ENCODE data around the gene FPGS. TPM values are rescaled to one million over a fixed set of nuclear protein-coding genes. Genes with fewer than 3 reads are reported as not detected.

Gene FPGS
- total RNA-seq, 2 experiments from 2014 or later: 132 to 147 TPM

DNA sequence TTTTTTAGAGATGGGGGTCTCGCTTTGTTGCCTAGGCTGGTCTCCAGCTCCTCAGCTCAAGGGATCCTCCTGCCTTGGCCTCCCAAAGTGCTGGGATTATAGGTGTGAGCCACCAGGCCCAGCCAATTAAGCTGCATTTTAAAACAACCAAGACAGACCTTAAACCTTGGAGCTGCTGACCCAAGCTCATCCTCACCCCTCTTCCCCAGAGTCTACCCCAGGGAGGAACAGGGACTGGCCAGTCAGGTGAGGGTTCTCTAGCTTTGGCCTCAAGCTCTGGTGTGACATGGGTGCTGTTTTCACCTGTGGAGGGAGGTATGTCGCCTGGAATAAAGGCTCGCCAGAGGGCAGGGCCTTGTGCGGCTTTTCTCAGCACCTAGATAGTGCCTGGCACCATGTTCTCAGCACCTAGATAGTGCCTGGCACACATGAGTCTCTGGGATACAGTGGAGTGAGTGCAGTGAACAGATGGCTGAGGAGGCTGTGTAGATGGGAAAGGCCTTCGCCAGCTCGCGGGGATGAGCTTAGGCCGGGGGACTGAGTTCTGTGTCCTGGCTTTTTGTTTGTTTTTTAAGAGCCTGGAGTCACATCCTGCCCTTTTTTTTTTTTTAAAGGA lies 9.5 kb upstream of the FPGS start:
- Histone ChIP-seq H2AFZ (ENCODE audit: low read length) (no peak overlapping the region), H4K20me1 (ENCODE audit: insufficient read depth, low read length) (peaks cover 20% of the 10 kb centered on the region; the same call in 1 of the 2 replicates), H3K27ac (ENCODE audit: low read depth, low read length, poor library complexity, severe bottlenecking) (peak overlapping the region; percentile 90), H3K9me2 (ENCODE audit: insufficient read depth, low read length) (no peaks in the 10 kb centered on the region), H3K4me1 (ENCODE audit: insufficient read depth, low read length, poor library complexity, severe bottlenecking) (peaks cover 40% of the 10 kb centered on the region), H3K36me3 (ENCODE audit: insufficient read depth, low read length) (peaks cover 65% of the 10 kb centered on the region), H3K4me2 (ENCODE audit: low read length) (no peak overlapping the region), H3K79me2 (ENCODE audit: insufficient read depth, low read depth, low read length) (peaks cover 24% of the 10 kb centered on the region; the same call in 1 of the 2 replicates), H3K9me3 (ENCODE audit: low read length) (no peaks in the 10 kb centered on the region), H3K4me3 (ENCODE audit: low read depth, low read length, poor library complexity, severe bottlenecking) (no peak overlapping the region)
- intact Hi-C loops (cut with micrococcal nuclease; ENCODE audit: unreplicated experiment): no loop called here
- ChIA-PET CTCF (ENCODE audit: unreplicated experiment) (interaction anchor here (1.1 kb wide), 1 partner anchor 129 kb away, joined by 4 read pairs; no protein-coding TSS in a partner anchor), POLR2A (interaction anchor here (0.6 to 0.8 kb wide), 2 partner anchors 15 to 107 kb away, joined by 3 to 7 read pairs; partner anchors contain the start of gene SH2D3C)
- BruUV-seq (replicated peaks): no TSS peak
- DNase-seq (ENCODE audit: low spot score): no peak
- TF ChIP-seq EZH2phosphoT487 (IDR thresholded peaks at IDR 0.05; ENCODE audit: borderline replicate concordance, low read depth, low read length): no peak
- TF ChIP-seq, protein P1, sequence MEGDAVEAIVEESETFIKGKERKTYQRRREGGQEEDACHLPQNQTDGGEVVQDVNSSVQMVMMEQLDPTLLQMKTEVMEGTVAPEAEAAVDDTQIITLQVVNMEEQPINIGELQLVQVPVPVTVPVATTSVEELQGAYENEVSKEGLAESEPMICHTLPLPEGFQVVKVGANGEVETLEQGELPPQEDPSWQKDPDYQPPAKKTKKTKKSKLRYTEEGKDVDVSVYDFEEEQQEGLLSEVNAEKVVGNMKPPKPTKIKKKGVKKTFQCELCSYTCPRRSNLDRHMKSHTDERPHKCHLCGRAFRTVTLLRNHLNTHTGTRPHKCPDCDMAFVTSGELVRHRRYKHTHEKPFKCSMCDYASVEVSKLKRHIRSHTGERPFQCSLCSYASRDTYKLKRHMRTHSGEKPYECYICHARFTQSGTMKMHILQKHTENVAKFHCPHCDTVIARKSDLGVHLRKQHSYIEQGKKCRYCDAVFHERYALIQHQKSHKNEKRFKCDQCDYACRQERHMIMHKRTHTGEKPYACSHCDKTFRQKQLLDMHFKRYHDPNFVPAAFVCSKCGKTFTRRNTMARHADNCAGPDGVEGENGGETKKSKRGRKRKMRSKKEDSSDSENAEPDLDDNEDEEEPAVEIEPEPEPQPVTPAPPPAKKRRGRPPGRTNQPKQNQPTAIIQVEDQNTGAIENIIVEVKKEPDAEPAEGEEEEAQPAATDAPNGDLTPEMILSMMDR (conservative IDR thresholded peaks at IDR 0.05; ENCODE audit: low read length): no peak

DNA sequence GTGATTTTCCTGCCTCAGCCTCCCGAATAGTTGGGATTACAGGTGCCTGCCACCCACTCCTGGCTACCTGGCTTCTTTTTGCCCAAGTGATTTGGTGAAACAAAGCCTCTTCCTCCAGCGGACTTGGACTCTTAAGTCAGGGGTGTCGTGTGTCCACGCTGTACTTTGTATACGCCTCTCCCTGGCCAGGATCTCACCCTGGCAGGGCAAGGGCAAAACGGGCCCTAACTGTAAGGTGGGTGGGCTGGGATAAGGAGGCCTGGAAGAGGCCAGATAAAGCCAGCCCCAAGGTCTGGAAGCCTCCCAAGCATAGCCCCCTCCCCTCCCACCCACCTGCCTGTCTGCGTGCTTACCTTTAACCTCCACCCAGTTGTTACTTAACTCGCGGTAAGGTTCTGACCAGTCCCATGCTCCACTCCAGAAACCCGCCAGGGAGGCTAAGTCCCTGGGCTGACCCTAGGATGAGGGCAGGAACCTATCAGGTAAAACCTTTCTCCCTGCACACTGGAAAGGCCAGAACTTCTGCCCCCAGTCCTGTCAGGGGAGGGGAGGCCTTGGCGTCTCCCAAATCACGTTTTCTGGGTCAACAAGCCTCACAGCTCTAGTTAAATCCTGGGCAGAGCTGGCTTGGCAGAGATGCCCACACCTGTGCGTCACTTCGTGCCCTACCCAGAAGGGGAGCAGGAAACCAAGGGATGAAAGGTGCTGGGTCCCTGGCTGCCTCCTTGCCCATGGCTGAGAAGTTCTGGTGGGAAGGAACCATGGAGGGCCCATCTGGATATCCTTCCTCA lies 8.5 kb upstream of the FPGS start:
- no TSS peak for BruUV-seq (replicated peaks)
- Histone ChIP-seq H3K4me3 (ENCODE audit: low read depth, low read length, poor library complexity, severe bottlenecking) (no peak overlapping the region), H3K79me2 (ENCODE audit: insufficient read depth, low read depth, low read length) (peaks cover 14% of the 10 kb centered on the region; the same call in 1 of the 2 replicates), H3K27ac (ENCODE audit: low read depth, low read length, poor library complexity, severe bottlenecking) (peak overlapping the region; percentile 90), H3K36me3 (ENCODE audit: insufficient read depth, low read length) (peaks cover 55% of the 10 kb centered on the region), H3K9me3 (ENCODE audit: low read length) (no peaks in the 10 kb centered on the region), H4K20me1 (ENCODE audit: insufficient read depth, low read length) (peaks cover 10% of the 10 kb centered on the region; the same call in 1 of the 2 replicates), H3K9me2 (ENCODE audit: insufficient read depth, low read length) (no peaks in the 10 kb centered on the region), H2AFZ (ENCODE audit: low read length) (no peak overlapping the region), H3K4me2 (ENCODE audit: low read length) (0 out of 2 replicates have a peak overlapping the region, but pooled peaks have one; percentile 3), H3K4me1 (ENCODE audit: insufficient read depth, low read length, poor library complexity, severe bottlenecking) (peaks cover 50% of the 10 kb centered on the region)
- no peak for DNase-seq (ENCODE audit: low spot score)
- no peak for TF ChIP-seq EZH2phosphoT487 (IDR thresholded peaks at IDR 0.05; ENCODE audit: borderline replicate concordance, low read depth, low read length)
- TF ChIP-seq, protein P1 (conservative IDR thresholded peaks at IDR 0.05; ENCODE audit: low read length): no peak
- ChIA-PET POLR2A (interaction anchor here (0.6 kb wide), 1 partner anchor 106 kb away, joined by 7 read pairs; no protein-coding TSS in a partner anchor), CTCF (ENCODE audit: unreplicated experiment) (no interaction called here)
- intact Hi-C loops (cut with micrococcal nuclease; ENCODE audit: unreplicated experiment): no loop called here

Measured in OCI-LY7 (cell line).